GM19099 (cell line): ENCODE results near the gene AHSG.

Experiments
- POLR2A ChIP-seq: IDR thresholded peaks from 3 replicates; pipeline ENCODE4 v1.6.1; 2011; ENCODE audit warnings: low read depth; ENCODE audit not compliant: insufficient read length; ENCODE audit errors: extremely low read depth

The AHSG gene

DNA sequence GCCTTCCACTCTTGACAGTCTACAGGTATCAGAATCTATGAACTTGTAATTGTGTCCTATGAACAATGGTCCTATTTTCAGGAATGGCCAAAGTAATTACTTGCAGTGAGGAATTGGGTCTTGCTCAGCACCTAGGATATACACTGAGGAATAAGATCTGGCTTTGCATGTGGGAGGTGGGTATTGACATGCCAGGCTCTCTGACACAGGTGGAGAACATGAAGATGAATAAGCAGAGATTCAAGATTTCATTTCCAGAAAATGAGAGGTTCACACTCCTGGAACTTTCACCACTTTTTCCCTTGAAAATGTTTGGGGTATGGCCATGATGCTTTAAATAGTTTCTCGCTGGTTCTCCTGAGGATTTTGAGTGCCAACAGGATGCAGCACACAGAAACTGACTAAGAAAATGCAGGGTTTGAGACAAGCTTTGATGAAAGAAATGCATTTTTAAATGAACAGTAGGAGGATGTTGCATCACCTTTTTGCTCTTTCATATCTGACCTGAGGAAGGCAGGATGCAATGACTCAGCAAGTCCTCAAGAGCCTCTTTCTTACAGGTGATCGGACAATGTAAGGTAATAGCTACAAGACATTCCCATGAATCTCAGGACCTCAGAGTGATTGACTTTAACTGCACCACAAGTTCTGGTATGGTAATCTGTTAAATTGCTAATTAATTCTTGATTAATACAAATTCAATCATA, 56.7 kb downstream of the AHSG start:
- no peak for TF ChIP-seq POLR2A

DNA sequence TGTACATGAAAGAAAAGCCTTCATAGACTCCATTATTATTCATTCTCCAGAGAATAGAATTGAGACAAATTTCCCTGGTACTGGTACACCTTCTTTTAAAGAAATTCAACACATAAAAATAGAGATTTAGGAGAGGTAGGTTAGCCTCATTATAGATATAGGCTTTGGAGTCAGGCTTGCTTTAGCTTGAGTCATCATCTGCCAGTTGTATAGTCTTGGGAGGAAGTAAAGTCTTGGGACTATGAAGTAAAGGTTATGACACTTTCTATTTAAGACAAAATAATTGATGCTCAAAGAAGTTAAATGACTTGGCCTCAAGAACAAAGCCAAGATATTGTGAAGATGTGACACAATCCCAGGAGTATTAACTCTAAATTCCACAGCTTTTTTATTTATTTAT, 57.3 kb downstream of the AHSG start:
- no peak for TF ChIP-seq POLR2A
